Measurements from ENCODE around the gene QARS1. TPM values are rescaled to one million over a fixed set of nuclear protein-coding genes. Genes with fewer than 3 reads are reported as not detected.
A peak's percentile ranks its signal among the peaks of the same experiment; 100 is the strongest.

Gene QARS1
- total RNA-seq, 1 experiment from 2014 or later: 220 TPM

DNA sequence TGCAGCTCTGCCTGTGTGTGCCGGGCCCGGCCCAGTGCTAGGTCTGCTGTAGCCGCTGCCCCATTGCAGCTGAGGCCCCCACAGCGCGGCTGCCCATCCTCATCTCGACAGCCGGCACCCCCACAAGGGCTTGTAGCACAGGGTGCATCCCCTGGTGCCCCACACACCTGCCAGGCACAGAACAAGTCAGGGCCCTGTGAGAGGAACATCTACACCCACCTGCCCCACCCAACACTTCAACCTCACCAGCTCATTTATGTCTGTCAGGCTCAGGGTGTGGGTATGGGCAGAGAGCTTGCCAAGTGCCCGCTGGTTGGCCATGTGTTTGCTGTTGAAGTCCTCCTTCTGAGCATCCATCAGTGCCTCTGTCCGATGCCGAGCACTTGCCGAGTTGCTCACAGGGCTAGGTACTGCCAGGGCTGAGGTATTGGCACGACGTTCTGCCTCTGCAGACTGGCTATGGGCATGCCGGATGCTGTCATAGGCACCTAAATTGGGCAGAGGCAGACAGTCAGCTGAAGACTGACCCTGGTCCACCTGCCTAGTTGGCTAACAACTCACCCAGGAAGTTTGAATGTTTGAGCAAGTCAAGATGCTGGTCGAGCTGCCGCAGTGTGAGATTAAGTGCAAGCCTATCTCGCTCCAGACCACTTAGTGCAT, 18.5 kb upstream of the QARS1 start:
- DNase-seq: no peak
- no peaks in the 10 kb centered on the region for H3K9me3 ChIP-seq (ENCODE audit: low read length)
- H3K36me3 ChIP-seq (ENCODE audit: insufficient read depth, low read length): peaks cover 6% of the 10 kb centered on the region; the same call in 1 of the 2 replicates
- H3K27ac ChIP-seq (ENCODE audit: low read length): no peak overlapping the region
- H3K27me3 ChIP-seq (ENCODE audit: low read length): no peaks in the 10 kb centered on the region
- H3K4me1 ChIP-seq (ENCODE audit: low read length): peaks cover 22% of the 10 kb centered on the region
- no peak overlapping the region for H2AFZ ChIP-seq (ENCODE audit: low read length)
- peaks cover 19% of the 10 kb centered on the region for H3K79me2 ChIP-seq (ENCODE audit: low read length)
- peaks cover 5% of the 10 kb centered on the region; the same call in 1 of the 2 replicates for H4K20me1 ChIP-seq (ENCODE audit: insufficient read depth, low read depth, low read length)
- H3K4me3 ChIP-seq (ENCODE audit: low read length): no peak overlapping the region
- H3K4me2 ChIP-seq (ENCODE audit: low read depth, low read length, poor library complexity, severe bottlenecking): no peak overlapping the region
- no peaks in the 10 kb centered on the region for H3K9me2 ChIP-seq (replicated peaks; ENCODE audit: insufficient read depth, low read length)
- H3K9ac ChIP-seq (ENCODE audit: low read length): no peak overlapping the region

DNA sequence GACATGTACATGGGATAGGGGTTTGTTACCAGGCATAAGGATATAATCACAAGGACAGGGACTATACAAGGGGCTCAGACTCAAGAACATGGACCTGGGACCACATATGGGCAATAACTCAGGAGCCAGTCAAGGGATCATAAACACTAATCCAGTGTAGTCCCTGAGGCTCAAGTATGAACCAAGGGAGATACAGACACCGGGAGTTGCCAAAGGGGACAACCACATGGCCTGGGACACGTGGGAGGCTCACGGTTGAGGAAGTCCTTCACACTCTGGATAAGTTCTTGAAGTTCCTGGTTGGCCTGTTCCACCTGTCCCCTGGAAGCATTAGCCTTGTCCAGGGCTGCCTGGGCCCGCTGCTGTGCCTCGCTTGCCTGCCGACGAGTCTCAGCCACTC, 17.9 kb upstream of the QARS1 start:
- Histone ChIP-seq H3K9me3 (ENCODE audit: low read length) (no peaks in the 10 kb centered on the region), H3K36me3 (ENCODE audit: insufficient read depth, low read length) (peaks cover 12% of the 10 kb centered on the region; the same call in 1 of the 2 replicates), H4K20me1 (ENCODE audit: insufficient read depth, low read depth, low read length) (peaks cover 5% of the 10 kb centered on the region; the same call in 1 of the 2 replicates), H3K4me3 (ENCODE audit: low read length) (no peak overlapping the region), H2AFZ (ENCODE audit: low read length) (no peak overlapping the region), H3K9me2 (replicated peaks; ENCODE audit: insufficient read depth, low read length) (no peaks in the 10 kb centered on the region), H3K9ac (ENCODE audit: low read length) (no peak overlapping the region), H3K4me2 (ENCODE audit: low read depth, low read length, poor library complexity, severe bottlenecking) (no peak overlapping the region), H3K79me2 (ENCODE audit: low read length) (peaks cover 24% of the 10 kb centered on the region), H3K27me3 (ENCODE audit: low read length) (no peaks in the 10 kb centered on the region), H3K27ac (ENCODE audit: low read length) (no peak overlapping the region), H3K4me1 (ENCODE audit: low read length) (peaks cover 22% of the 10 kb centered on the region)
- no peak for DNase-seq

DNA sequence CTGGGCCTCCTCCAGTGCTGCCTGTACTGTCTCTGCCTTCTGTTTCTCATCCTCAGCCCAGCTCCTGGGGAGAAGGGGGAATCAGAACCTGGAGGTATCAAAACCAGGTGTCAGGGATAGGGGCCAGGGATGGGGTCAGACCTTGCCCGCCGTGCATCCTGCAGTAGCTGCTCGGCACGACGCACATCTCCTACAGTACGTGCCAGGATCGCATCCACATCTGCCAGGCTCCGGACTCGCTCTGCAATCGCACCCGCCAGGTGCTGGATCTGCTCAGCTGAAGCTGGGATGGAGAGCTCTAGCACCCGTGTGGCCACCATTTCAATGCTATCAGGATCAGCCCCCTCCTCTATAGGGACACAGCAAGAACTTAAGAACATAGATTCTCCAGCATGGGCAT, 17.5 kb upstream of the QARS1 start:
- peaks cover 5% of the 10 kb centered on the region; the same call in 1 of the 2 replicates for H4K20me1 ChIP-seq (ENCODE audit: insufficient read depth, low read depth, low read length)
- H3K9ac ChIP-seq (ENCODE audit: low read length): no peak overlapping the region
- H3K36me3 ChIP-seq (ENCODE audit: insufficient read depth, low read length): peaks cover 16% of the 10 kb centered on the region
- no peaks in the 10 kb centered on the region for H3K9me3 ChIP-seq (ENCODE audit: low read length)
- no peak overlapping the region for H2AFZ ChIP-seq (ENCODE audit: low read length)
- H3K4me3 ChIP-seq (ENCODE audit: low read length): no peak overlapping the region
- peaks cover 24% of the 10 kb centered on the region for H3K79me2 ChIP-seq (ENCODE audit: low read length)
- H3K27me3 ChIP-seq (ENCODE audit: low read length): no peaks in the 10 kb centered on the region
- no peaks in the 10 kb centered on the region for H3K9me2 ChIP-seq (replicated peaks; ENCODE audit: insufficient read depth, low read length)
- no peak overlapping the region for H3K27ac ChIP-seq (ENCODE audit: low read length)
- no peak overlapping the region for H3K4me2 ChIP-seq (ENCODE audit: low read depth, low read length, poor library complexity, severe bottlenecking)
- DNase-seq: no peak
- H3K4me1 ChIP-seq (ENCODE audit: low read length): peaks cover 22% of the 10 kb centered on the region

DNA sequence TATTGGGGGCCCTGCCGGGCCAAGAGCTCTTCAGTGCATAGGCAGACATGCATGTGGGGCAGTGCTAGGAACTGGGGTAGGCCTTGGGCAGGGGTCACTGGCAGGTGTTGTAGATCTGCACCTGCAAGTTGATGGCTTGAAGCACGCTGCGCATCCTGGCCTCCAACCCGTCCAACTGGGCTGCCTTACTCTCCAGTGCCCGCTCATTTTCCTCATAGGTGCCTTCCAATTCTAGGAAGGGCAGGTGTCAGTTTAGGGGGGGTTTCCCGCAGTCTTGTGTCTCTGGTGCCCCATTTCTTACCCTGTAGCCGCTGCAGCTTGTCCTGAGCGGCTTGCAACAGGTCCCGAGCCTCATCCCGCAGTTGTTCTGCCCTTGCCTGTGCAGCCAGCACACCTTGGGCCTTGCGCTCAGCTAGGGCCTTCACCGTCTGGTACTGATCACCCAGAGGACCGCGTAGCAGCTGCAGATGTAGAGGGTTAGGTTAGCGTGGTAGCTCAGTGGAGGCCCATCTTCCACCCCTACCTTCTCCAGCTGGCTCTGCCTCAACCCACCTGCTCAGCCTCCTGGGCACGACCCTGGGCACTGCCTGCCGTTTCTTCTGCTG, 16.7 kb upstream of the QARS1 start:
- Histone ChIP-seq H3K9ac (ENCODE audit: low read length) (peak overlapping the region; percentile 98), H3K9me2 (replicated peaks; ENCODE audit: insufficient read depth, low read length) (no peaks in the 10 kb centered on the region), H2AFZ (ENCODE audit: low read length) (0 out of 2 replicates have a peak overlapping the region, but pooled peaks have one; percentile 28), H3K27ac (ENCODE audit: low read length) (peak overlapping the region; percentile 70), H3K4me1 (ENCODE audit: low read length) (peaks cover 22% of the 10 kb centered on the region), H3K79me2 (ENCODE audit: low read length) (peaks cover 24% of the 10 kb centered on the region), H3K4me2 (ENCODE audit: low read depth, low read length, poor library complexity, severe bottlenecking) (peak overlapping the region; percentile 93), H3K27me3 (ENCODE audit: low read length) (no peaks in the 10 kb centered on the region), H4K20me1 (ENCODE audit: insufficient read depth, low read depth, low read length) (peaks cover 5% of the 10 kb centered on the region; the same call in 1 of the 2 replicates), H3K9me3 (ENCODE audit: low read length) (no peaks in the 10 kb centered on the region), H3K36me3 (ENCODE audit: insufficient read depth, low read length) (peaks cover 21% of the 10 kb centered on the region), H3K4me3 (ENCODE audit: low read length) (peak overlapping the region; percentile 90; the same call in 1 of the 2 replicates)
- DNase-seq: no peak

DNA sequence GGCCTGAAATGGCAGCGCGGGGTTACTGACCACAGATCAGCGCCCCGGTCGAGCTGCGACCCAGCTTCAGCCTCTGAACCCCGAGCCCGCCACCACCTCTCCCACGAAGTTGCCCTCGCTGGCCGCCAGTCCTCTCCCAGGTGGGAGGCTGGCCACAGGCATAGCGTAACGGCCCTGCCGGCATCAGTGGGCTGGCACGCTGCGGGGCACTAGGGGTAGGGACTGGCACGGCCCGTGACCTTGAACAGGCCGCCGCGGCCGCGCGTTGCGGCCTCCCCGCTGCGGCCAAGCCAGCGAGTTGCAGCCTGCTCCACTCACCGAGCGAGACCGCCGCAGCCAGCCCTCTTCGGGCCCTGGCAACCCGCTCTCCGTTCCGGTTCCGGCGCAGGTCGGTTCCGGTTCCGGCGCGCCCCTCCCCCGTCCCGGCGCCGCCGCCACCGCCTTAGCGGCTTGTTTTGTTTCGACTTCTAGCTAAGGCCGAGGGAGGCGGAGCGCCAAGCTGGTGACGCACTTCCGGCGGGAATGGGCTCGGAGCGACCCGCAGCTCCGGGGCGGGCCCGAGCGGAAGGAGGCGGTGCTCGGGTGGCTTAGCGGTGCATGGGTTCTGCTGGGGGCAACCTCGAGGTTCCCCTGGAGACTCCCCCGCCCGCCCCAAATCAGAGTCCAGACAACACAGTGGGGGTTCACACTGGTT, 16.0 kb upstream of the QARS1 start, which contains the start of gene USP19:
Gene USP19 (minus strand): TSS at position 386 of the 694 bp plus-strand sequence. CDS start 1,678 bp downstream, outside the sequence.
- Histone ChIP-seq H3K27ac (ENCODE audit: low read length) (peak within 1 kb of the TSS; percentile 70), H3K4me2 (ENCODE audit: low read depth, low read length, poor library complexity, severe bottlenecking) (peak within 1 kb of the TSS; percentile 93), H4K20me1 (ENCODE audit: insufficient read depth, low read depth, low read length) (peaks cover 5% of the 10 kb centered on the region; the same call in 1 of the 2 replicates), H3K27me3 (ENCODE audit: low read length) (no peaks in the 10 kb centered on the region), H3K4me1 (ENCODE audit: low read length) (peaks cover 22% of the 10 kb centered on the region), H3K9me2 (replicated peaks; ENCODE audit: insufficient read depth, low read length) (no peaks in the 10 kb centered on the region), H3K9me3 (ENCODE audit: low read length) (no peaks in the 10 kb centered on the region), H3K79me2 (ENCODE audit: low read length) (peaks cover 24% of the 10 kb centered on the region), H3K4me3 (ENCODE audit: low read length) (peak within 1 kb of the TSS; percentile 90), H3K36me3 (ENCODE audit: insufficient read depth, low read length) (peaks cover 26% of the 10 kb centered on the region), H2AFZ (ENCODE audit: low read length) (0 out of 2 replicates have a peak within 1 kb of the TSS, but pooled peaks have one; percentile 28), H3K9ac (ENCODE audit: low read length) (peak within 1 kb of the TSS; percentile 98)
- DNase-seq: peak; percentile 98

DNA sequence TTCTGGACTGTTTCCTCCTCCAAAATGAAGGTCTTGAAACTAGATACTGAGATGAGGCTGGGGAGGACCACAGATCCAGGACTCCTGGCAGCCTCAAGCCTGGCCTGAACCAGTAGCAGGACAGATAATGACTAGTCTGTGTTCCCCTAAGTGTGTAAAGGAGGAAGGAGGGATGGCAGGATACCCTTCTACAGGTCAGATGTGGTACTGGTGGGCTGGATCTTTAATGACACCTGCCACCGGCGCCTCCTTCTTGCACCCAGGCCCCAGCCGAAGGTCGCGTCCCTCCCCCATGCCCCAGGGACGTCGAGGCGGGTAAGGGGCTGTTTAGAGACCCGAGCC, 15.5 kb upstream of the QARS1 start:
- H3K4me1 ChIP-seq (ENCODE audit: low read length): peaks cover 20% of the 10 kb centered on the region
- peaks cover 27% of the 10 kb centered on the region for H3K36me3 ChIP-seq (ENCODE audit: insufficient read depth, low read length)
- peak overlapping the region; percentile 93 for H3K4me2 ChIP-seq (ENCODE audit: low read depth, low read length, poor library complexity, severe bottlenecking)
- H3K27ac ChIP-seq (ENCODE audit: low read length): peak overlapping the region; percentile 70
- no peaks in the 10 kb centered on the region for H3K9me2 ChIP-seq (replicated peaks; ENCODE audit: insufficient read depth, low read length)
- H3K9ac ChIP-seq (ENCODE audit: low read length): peak overlapping the region; percentile 98
- no peak overlapping the region for H2AFZ ChIP-seq (ENCODE audit: low read length)
- peaks cover 24% of the 10 kb centered on the region for H3K79me2 ChIP-seq (ENCODE audit: low read length)
- no peaks in the 10 kb centered on the region for H3K27me3 ChIP-seq (ENCODE audit: low read length)
- peak; percentile 63 for DNase-seq
- no peaks in the 10 kb centered on the region for H3K9me3 ChIP-seq (ENCODE audit: low read length)
- H3K4me3 ChIP-seq (ENCODE audit: low read length): peak overlapping the region; percentile 90
- peaks cover 5% of the 10 kb centered on the region; the same call in 1 of the 2 replicates for H4K20me1 ChIP-seq (ENCODE audit: insufficient read depth, low read depth, low read length)

DNA sequence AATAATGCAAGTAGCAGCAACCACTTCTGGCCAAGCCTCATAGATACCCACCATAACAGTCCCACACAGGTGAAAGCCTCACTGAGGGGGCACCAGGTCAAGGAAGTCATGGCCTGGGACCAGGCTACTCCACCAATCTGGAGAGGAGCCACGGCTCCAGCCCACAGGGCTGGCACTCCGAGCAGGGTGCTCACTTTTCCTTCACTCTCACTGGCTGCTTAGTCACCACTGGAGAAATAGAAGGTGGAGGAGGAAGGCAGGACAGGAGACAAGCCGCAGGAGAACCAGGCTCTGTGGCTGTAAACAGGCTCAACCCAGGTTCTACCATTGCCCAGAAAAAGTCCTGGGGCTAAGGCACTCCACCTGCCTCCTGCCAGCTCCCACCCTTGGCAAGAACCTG, 14.9 kb upstream of the QARS1 start:
- Histone ChIP-seq H3K27me3 (ENCODE audit: low read length) (no peaks in the 10 kb centered on the region), H3K4me2 (ENCODE audit: low read depth, low read length, poor library complexity, severe bottlenecking) (peak overlapping the region; percentile 93), H3K27ac (ENCODE audit: low read length) (no peak overlapping the region), H3K79me2 (ENCODE audit: low read length) (peaks cover 24% of the 10 kb centered on the region), H3K9ac (ENCODE audit: low read length) (peak overlapping the region; percentile 98), H4K20me1 (ENCODE audit: insufficient read depth, low read depth, low read length) (peaks cover 5% of the 10 kb centered on the region; the same call in 1 of the 2 replicates), H3K9me2 (replicated peaks; ENCODE audit: insufficient read depth, low read length) (no peaks in the 10 kb centered on the region), H3K36me3 (ENCODE audit: insufficient read depth, low read length) (peaks cover 27% of the 10 kb centered on the region), H3K4me3 (ENCODE audit: low read length) (peak overlapping the region; percentile 90), H2AFZ (ENCODE audit: low read length) (no peak overlapping the region), H3K9me3 (ENCODE audit: low read length) (no peaks in the 10 kb centered on the region), H3K4me1 (ENCODE audit: low read length) (peaks cover 18% of the 10 kb centered on the region)
- DNase-seq: no peak

DNA sequence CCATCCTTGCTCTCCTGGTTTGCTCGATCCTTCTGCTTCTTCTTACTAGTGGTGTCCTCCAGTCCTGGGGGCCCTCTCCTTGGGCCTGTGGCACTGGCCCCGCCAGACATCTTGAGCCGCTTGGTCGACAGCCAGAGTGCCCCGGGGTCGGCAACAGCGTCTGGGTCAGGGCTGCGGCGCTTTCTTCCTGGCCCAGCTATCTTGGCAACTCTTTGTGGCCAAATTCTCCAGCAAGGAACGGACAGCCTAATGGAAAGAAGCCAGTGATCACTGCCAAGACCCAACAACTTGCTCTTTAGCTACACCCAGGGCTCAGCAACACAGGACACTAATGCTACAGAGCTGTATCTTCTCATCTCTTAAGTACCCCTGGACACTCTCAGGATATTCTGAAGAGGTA, 14.5 kb upstream of the QARS1 start:
- Histone ChIP-seq H3K27ac (ENCODE audit: low read length) (no peak overlapping the region), H3K4me3 (ENCODE audit: low read length) (peak overlapping the region; percentile 90), H4K20me1 (ENCODE audit: insufficient read depth, low read depth, low read length) (peaks cover 5% of the 10 kb centered on the region; the same call in 1 of the 2 replicates), H3K27me3 (ENCODE audit: low read length) (no peaks in the 10 kb centered on the region), H3K4me2 (ENCODE audit: low read depth, low read length, poor library complexity, severe bottlenecking) (peak overlapping the region; percentile 93), H3K79me2 (ENCODE audit: low read length) (peaks cover 24% of the 10 kb centered on the region), H3K9me3 (ENCODE audit: low read length) (no peaks in the 10 kb centered on the region), H3K9ac (ENCODE audit: low read length) (peak overlapping the region; percentile 98), H3K4me1 (ENCODE audit: low read length) (peaks cover 18% of the 10 kb centered on the region), H3K36me3 (ENCODE audit: insufficient read depth, low read length) (peaks cover 27% of the 10 kb centered on the region), H2AFZ (ENCODE audit: low read length) (no peak overlapping the region), H3K9me2 (replicated peaks; ENCODE audit: insufficient read depth, low read length) (no peaks in the 10 kb centered on the region)
- DNase-seq: no peak
